H9 (cell line): Measurements from ENCODE around the gene CMTM8. TPM values are rescaled to one million over a fixed set of nuclear protein-coding genes. Genes with fewer than 3 reads are reported as not detected.

Experiments
- DNase-seq: peaks from one replicate; pipeline ENCODE4 v3.0.0-alpha.2; 2017
- H2AFZ ChIP-seq: one replicate; pipeline ENCODE4 v1.6.1; 2013; ENCODE audit warnings: mild to moderate bottlenecking, low read length, control low read depth, moderate library complexity
- H2AK5ac ChIP-seq: 2 replicates; pipeline ENCODE4 v1.6.1; 2013; ENCODE audit warnings: low read length, control low read depth, mixed read lengths; ENCODE audit not compliant: insufficient read length
- H2BK120ac ChIP-seq: one replicate; pipeline ENCODE4 v1.6.1; 2013; ENCODE audit warnings: low read depth, mild to moderate bottlenecking, low read length, control low read depth, inconsistent platforms; ENCODE audit not compliant: poor library complexity, severe bottlenecking
- H2BK12ac ChIP-seq: 2 replicates; pipeline ENCODE4 v1.6.1; 2013; ENCODE audit warnings: low read length, control low read depth, mixed read lengths, low read depth; ENCODE audit not compliant: insufficient read length
- H2BK15ac ChIP-seq: 2 replicates; pipeline ENCODE4 v1.6.1; 2013; ENCODE audit warnings: low read depth, low read length, control low read depth
- H2BK20ac ChIP-seq: one replicate; pipeline ENCODE4 v1.6.1; 2013; ENCODE audit warnings: low read depth, mild to moderate bottlenecking, low read length, control low read depth, inconsistent platforms; ENCODE audit not compliant: poor library complexity, severe bottlenecking
- H2BK5ac ChIP-seq: 2 replicates; pipeline ENCODE4 v1.6.1; 2013; ENCODE audit warnings: low read length, control low read depth, mixed read lengths; ENCODE audit not compliant: insufficient read length
- H3K14ac ChIP-seq: 2 replicates; pipeline ENCODE4 v1.6.1; 2013; ENCODE audit warnings: low read length, control low read depth; ENCODE audit not compliant: insufficient read depth
- H3K18ac ChIP-seq: 2 replicates; pipeline ENCODE4 v1.6.1; 2013; ENCODE audit warnings: low read depth, mild to moderate bottlenecking, mixed read lengths, low read length, control low read depth; ENCODE audit not compliant: insufficient read length
- H3K23ac ChIP-seq: 2 replicates; pipeline ENCODE4 v1.6.1; 2013; ENCODE audit warnings: low read length, control low read depth, mixed read lengths, low read depth; ENCODE audit not compliant: insufficient read length
- H3K23me2 ChIP-seq: 2 replicates; pipeline ENCODE4 v1.6.1; 2013; ENCODE audit warnings: low read depth, mild to moderate bottlenecking, mixed read lengths, low read length, control low read depth; ENCODE audit not compliant: insufficient read length, poor library complexity, severe bottlenecking
- H3K27ac ChIP-seq: 2 replicates; pipeline ENCODE4 v1.5.1; 2013; ENCODE audit warnings: low read length, control low read depth, mixed read lengths, low read depth; ENCODE audit not compliant: insufficient read length
- H3K27me3 ChIP-seq: 2 replicates; pipeline ENCODE4 v1.6.1; 2013; ENCODE audit warnings: low read length, control low read depth, inconsistent platforms; ENCODE audit not compliant: insufficient read depth
- H3K4ac ChIP-seq: 2 replicates; pipeline ENCODE4 v1.6.1; 2013; ENCODE audit warnings: low read depth, mild to moderate bottlenecking, control low read depth, inconsistent platforms, low read length, moderate library complexity
- H3K4me1 ChIP-seq: 2 replicates; pipeline ENCODE4 v1.6.1; 2013; ENCODE audit warnings: low read length, control low read depth, inconsistent platforms; ENCODE audit not compliant: insufficient read depth
- H3K4me2 ChIP-seq: 2 replicates; pipeline ENCODE4 v1.6.1; 2013; ENCODE audit warnings: low read length, control low read depth, mixed read lengths; ENCODE audit not compliant: insufficient read length, insufficient read depth
- H3K56ac ChIP-seq: 2 replicates; pipeline ENCODE4 v1.6.1; 2013; ENCODE audit warnings: low read depth, mild to moderate bottlenecking, mixed read lengths, low read length, control low read depth; ENCODE audit not compliant: insufficient read length
- H3K79me1 ChIP-seq: 2 replicates; pipeline ENCODE4 v1.6.1; 2013; ENCODE audit warnings: low read depth, mild to moderate bottlenecking, moderate library complexity, low read length, control low read depth, inconsistent platforms; ENCODE audit not compliant: insufficient read depth, poor library complexity, severe bottlenecking
- H3K79me2 ChIP-seq: 2 replicates; pipeline ENCODE4 v1.6.1; 2013; ENCODE audit warnings: low read length, control low read depth, inconsistent platforms; ENCODE audit not compliant: insufficient read depth
- H3K9ac ChIP-seq: 2 replicates; pipeline ENCODE4 v1.6.1; 2013; ENCODE audit warnings: low read length, control low read depth, mixed read lengths; ENCODE audit not compliant: insufficient read length; ENCODE audit errors: extremely low read depth
- H3K9me3 ChIP-seq: one replicate; pipeline ENCODE4 v1.6.1; 2013; ENCODE audit warnings: low read depth, low read length, inconsistent platforms; ENCODE audit not compliant: control insufficient read depth
- H3T11ph ChIP-seq: one replicate; pipeline ENCODE4 v1.6.1; 2013; ENCODE audit warnings: mild to moderate bottlenecking, low read length, control low read depth, inconsistent platforms
- H4K20me1 ChIP-seq: one replicate; pipeline ENCODE4 v1.6.1; 2013; ENCODE audit not compliant: control insufficient read depth, insufficient read length, insufficient read depth
- H4K5ac ChIP-seq: 2 replicates; pipeline ENCODE4 v1.6.1; 2013; ENCODE audit warnings: low read depth, mild to moderate bottlenecking, mixed read lengths, low read length, control low read depth; ENCODE audit not compliant: insufficient read length
- H4K8ac ChIP-seq: replicated peaks from 2 replicates; pipeline ENCODE4 v1.6.1; 2013; ENCODE audit warnings: low read length, control low read depth, mixed read lengths, low read depth; ENCODE audit not compliant: insufficient read length
- H4K91ac ChIP-seq: 2 replicates; pipeline ENCODE4 v1.6.1; 2013; ENCODE audit warnings: low read depth, mild to moderate bottlenecking, moderate library complexity, mixed read lengths, low read length, control low read depth; ENCODE audit not compliant: insufficient read length
- H3K27ac Mint-ChIP-seq, 3 experiments: 2 replicates in 2 of 3; 3 replicates in 1 of 3; pipeline ENCODE4 v1.8.0; 2020 to 2021; ENCODE audit warnings: mixed read lengths in 3 of 3, mild to moderate bottlenecking in 1 of 3, moderate library complexity in 1 of 3
- H3K27me3 Mint-ChIP-seq: 2 replicates; pipeline ENCODE4 v1.8.0; 2021; ENCODE audit warnings: low read depth, mild to moderate bottlenecking, moderate library complexity, mixed read lengths
- H3K36me3 Mint-ChIP-seq, 3 experiments: 2 replicates in 2 of 3; 3 replicates in 1 of 3; pipeline ENCODE4 v1.8.0; 2020 to 2021; ENCODE audit warnings: low read depth in 3 of 3, mixed read lengths in 3 of 3; ENCODE audit not compliant: insufficient read depth in 1 of 3
- H3K4me1 Mint-ChIP-seq, 2 experiments: 2 replicates each; pipeline ENCODE4 v1.8.0; 2020; ENCODE audit warnings: mixed read lengths in 2 of 2
- H3K4me3 Mint-ChIP-seq, 2 experiments: 2 replicates in 1 of 2; 3 replicates in 1 of 2; pipeline ENCODE4 v1.8.0; 2020 to 2021; ENCODE audit warnings: mild to moderate bottlenecking in 2 of 2, mixed read lengths in 2 of 2, moderate library complexity in 1 of 2
- H3K9me3 Mint-ChIP-seq, 2 experiments: 2 replicates in 1 of 2; 3 replicates in 1 of 2; pipeline ENCODE4 v1.8.0; 2020; ENCODE audit warnings: mild to moderate bottlenecking in 2 of 2, mixed read lengths in 2 of 2, moderate library complexity in 1 of 2
- CTCF ChIP-seq: fragments of 200-600 bp; sonication (generic); conservative IDR thresholded peaks from 3 replicates; pipeline ENCODE4 v1.8.0; 2021; ENCODE audit warnings: antibody characterized with exemption, mild to moderate bottlenecking
- WGBS: extraction: QIAGEN DNeasy Blood & Tissue Kit; methylation state at CpG from one replicate; pipeline ENCODE4 v1.1.7; 2013; ENCODE audit warnings: missing lambda C conversion rate, low lambda C conversion rate, mixed read lengths; ENCODE audit not compliant: insufficient read length; ENCODE audit errors: extremely low coverage; 5-methylcytosine and 5-hydroxymethylcytosine counted together
- total RNA-seq: library from RNA; stranded (reverse); gene quantifications from 2 replicates; pipeline ENCODE4 v1.2.1, GENCODE V29; 2021

The CMTM8 gene
- total RNA-seq, 1 experiment from 2014 or later, result 4.0 TPM

- no peak for DNase-seq
- no peaks in the 10 kb centered on the region for H3K4me1 ChIP-seq
- H3K9ac ChIP-seq, result no peak overlapping the region
- no peak overlapping the region for H3K4me3 Mint-ChIP-seq
- H3K23me2 ChIP-seq, result no peaks in the 10 kb centered on the region
- H3K14ac ChIP-seq, result no peak overlapping the region
- no peak overlapping the region for H2AK5ac ChIP-seq
- no peaks in the 10 kb centered on the region for H3K79me1 ChIP-seq
- no peak overlapping the region for H2BK120ac ChIP-seq
- H4K20me1 ChIP-seq, result no peaks in the 10 kb centered on the region
- H4K8ac ChIP-seq, result no peak overlapping the region
- no peak overlapping the region for H2BK15ac ChIP-seq
- no peak overlapping the region for H3K18ac ChIP-seq
- no peak overlapping the region for H3K27ac Mint-ChIP-seq
- no peak overlapping the region for H2AFZ ChIP-seq
- H3K56ac ChIP-seq, result no peak overlapping the region
- TF ChIP-seq CTCF, result no peak
- H3T11ph ChIP-seq, result no peak overlapping the region
- H4K5ac ChIP-seq, result no peak overlapping the region
- H2BK20ac ChIP-seq, result no peak overlapping the region
- no peaks in the 10 kb centered on the region for H3K27me3 Mint-ChIP-seq
- H3K4me2 ChIP-seq, result no peak overlapping the region
- H3K4ac ChIP-seq, result no peak overlapping the region
- no peak overlapping the region for H3K27ac ChIP-seq
- H3K4me1 Mint-ChIP-seq, result no peaks in the 10 kb centered on the region
- no peaks in the 10 kb centered on the region for H3K36me3 Mint-ChIP-seq
- H3K27me3 ChIP-seq, result no peaks in the 10 kb centered on the region
- no peaks in the 10 kb centered on the region for H3K9me3 ChIP-seq
- no peak overlapping the region for H3K23ac ChIP-seq
- WGBS, result no CpG with 5 or more reads among the region's 10 CpGs
- no peak overlapping the region for H4K91ac ChIP-seq
- H3K79me2 ChIP-seq, result no peaks in the 10 kb centered on the region
- no peaks in the 10 kb centered on the region; a peak in 1 of 5 replicates for H3K9me3 Mint-ChIP-seq
- H2BK12ac ChIP-seq, result no peak overlapping the region
- H2BK5ac ChIP-seq, result no peak overlapping the region
These were observed 22.2 kb upstream of the CMTM8 start for GRCh38 chr3:32216172-32216783.
